NT2/D1 (cell line): ENCODE measurements around the gene AIMP1.

Experiments used
- SUZ12 ChIP-seq: IDR thresholded peaks from 2 replicates; pipeline ENCODE4 v1.6.1; 2011; ENCODE audit not compliant: insufficient read length, insufficient read depth; ENCODE audit errors: extremely low read depth
- YY1 ChIP-seq: IDR thresholded peaks from 2 replicates; pipeline ENCODE4 v1.6.1; 2011; ENCODE audit not compliant: insufficient read length, insufficient read depth
- ZNF274 ChIP-seq: IDR thresholded peaks from 2 replicates; pipeline ENCODE4 v1.6.1; 2011; ENCODE audit warnings: mild to moderate bottlenecking, low read depth, low read length

GRCh38 chr4:106312377-106312776 is 4.0 kb upstream of the AIMP1 start:
- TF ChIP-seq YY1 (no peak), ZNF274 (no peak), SUZ12 (no peak)
